Measurements from ENCODE around the gene NRN1L. TPM values are rescaled to one million over a fixed set of nuclear protein-coding genes. Genes with fewer than 3 reads are reported as not detected.
"Not testable (repeated sequence)": the region's sequence is repeated elsewhere in the genome, so short reads cannot be mapped to it uniquely, and the experiment has no call there.

NRN1L gene
- total RNA-seq, 2 donors from 2014 or later: 0.50 TPM; not detected in 1

DNA sequence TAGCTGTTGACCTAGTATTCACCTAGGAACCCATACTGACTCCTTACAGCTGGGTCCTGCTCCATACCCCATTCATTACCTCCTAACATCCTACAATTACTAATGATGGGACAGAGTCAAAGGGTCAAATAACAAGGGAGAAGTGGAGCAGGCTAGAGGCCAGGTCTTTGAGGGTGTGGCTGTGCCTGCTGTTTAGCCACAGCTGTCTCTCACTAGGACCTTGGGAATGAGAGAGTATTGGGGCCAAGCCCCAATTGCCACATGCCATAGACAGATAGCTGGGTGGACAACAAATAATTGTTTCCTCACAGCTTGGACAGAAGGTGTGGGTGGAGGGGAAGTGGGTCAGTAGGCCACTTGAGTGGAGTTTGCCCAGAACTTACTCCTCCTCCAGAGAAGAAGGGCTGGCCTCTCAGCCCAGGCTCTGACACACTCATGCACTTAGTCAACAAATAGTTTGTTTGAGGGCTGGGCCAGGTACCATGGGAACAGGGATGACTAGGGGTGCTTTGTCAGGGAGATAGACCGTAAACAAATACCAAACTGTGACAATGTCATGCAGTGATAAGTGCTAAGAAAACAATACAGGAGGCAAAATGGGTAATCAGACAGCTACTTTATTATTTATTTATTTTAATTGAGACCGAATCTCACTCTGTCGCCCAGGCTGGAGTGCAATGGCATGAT lies 27.0 kb upstream of the NRN1L start:
- DNase-seq (peak; percentile 84), ATAC-seq (peak; percentile 85 to 96)
- intact Hi-C loops (cut with DNase I): no loop called here

GRCh38 chr16:67858500-67858899 lies 26.2 kb upstream of the NRN1L start:
- intact Hi-C loops (cut with DNase I): no loop called here
- DNase-seq (no peak), ATAC-seq (no peak)

DNA sequence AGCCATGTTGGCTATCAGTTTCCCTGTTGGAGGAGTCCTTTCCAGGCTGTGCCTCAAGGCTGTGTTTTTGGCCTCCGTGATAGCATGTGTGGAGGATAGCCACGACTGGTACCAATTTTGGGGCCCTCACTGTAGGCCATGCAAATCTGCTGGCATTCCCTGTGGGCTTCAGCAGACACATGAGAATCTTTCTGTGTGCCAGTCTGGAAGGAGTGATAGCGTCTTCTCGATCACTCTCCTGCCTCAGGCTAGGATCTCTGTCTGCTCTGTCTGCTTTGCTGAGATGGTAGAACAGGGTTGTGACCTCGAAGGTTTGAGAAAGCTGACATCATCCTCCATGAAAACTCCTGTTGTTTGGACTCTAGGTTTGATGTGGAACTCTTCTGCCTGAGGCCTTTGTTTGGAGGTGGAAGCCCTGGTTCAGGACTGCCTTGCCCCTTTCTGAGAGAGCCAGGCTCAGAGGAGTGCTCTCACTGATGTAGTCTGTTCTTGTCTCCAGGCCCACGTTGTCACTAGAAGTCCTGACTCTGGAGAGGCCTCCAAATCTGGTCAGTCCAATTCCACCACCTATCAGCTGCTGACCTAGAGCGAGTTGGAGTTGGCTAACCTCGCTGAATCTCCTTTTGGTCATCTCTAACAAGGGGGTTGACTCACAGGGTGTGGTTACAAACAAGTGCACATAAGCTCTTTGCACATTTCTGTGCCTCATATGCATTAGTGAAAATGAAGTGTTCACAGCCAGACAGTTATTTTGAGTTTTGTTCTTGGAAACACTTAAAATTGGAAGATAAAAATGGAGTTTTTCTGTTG lies 23.9 kb upstream of the NRN1L start:
- DNase-seq: no peak
- intact Hi-C loops (cut with DNase I): no loop called here
- peak in 1 of 2 donors; percentile 33 for ATAC-seq

DNA sequence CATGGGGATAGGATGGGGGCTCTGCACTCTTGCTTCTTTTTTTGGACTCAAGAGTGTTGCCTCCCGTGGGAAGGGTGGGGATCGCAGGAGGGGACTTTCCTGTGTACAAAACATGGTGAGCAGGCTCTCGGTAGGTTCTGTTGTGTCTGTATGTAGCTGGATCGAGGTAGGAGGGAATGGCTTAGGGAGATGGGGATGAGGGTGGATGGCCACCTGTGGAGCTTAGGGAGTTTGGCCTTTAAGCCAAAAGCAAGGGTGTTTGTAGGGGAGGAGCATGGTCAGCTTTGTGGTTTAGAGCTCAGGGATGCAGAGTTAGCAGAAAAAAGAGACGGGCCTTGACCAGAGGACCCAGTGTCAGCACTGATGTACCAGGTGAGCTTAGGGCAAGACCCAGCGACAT lies 22.8 kb upstream of the NRN1L start:
- intact Hi-C loops (cut with DNase I): no loop called here
- DNase-seq: no peak
- ATAC-seq: no peak

DNA sequence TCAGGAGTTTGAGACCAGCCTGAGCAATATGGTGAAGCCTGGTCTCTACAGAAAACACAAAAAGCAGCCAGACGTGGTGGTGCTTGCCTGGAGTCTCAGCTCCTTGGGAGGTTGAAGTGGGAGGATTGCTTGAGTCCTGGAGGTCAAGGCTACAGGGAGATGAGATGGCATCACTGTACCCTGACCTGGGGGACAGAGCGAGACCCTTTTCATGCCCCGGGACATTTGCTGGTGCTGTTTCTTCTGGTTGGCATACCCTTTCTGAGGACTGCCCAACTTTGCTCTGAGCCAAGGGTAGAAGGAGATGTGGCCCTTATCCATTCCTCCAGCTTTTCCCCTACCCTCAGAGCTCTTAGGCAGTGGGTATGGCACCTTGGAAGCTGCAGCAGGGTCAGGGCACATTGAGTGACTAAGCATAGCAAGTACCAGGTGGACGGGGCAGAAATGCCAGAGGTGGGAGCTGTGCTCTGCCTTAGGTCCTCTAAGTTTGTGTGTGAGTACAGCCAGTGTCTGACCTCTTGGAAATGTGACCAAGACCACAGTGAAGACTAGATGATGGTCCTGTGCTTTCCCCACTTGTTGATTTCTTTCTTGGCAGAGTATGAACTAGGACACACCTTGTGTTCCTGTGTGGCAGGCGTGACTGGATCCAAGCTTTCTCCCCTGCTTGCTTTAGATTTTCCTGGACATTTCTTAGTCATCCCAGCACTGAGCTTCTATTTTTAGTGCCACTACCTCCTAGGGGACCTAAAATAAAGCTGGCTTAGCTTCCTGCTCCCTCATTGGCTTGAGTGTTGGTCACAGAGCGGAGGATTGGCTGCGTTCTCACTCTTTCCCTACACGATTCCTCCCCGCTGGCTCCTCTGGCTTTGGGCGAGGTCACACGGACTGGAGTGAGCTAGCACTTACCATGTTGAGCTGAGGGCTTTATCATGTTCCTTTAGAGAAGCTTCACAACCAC lies 21.8 kb upstream of the NRN1L start:
- ATAC-seq: peak; percentile 88 to 95
- DNase-seq: peak; percentile 79
- intact Hi-C loops (cut with DNase I): no loop called here

GRCh38 chr16:67864044-67864443 lies 20.6 kb upstream of the NRN1L start:
- intact Hi-C loops (cut with DNase I); DNase-seq; ATAC-seq: not testable (repeated sequence)

GRCh38 chr16:67864594-67864993 lies 20.1 kb upstream of the NRN1L start:
- no peak for DNase-seq
- ATAC-seq: no peak
- intact Hi-C loops (cut with DNase I): no loop called here

DNA sequence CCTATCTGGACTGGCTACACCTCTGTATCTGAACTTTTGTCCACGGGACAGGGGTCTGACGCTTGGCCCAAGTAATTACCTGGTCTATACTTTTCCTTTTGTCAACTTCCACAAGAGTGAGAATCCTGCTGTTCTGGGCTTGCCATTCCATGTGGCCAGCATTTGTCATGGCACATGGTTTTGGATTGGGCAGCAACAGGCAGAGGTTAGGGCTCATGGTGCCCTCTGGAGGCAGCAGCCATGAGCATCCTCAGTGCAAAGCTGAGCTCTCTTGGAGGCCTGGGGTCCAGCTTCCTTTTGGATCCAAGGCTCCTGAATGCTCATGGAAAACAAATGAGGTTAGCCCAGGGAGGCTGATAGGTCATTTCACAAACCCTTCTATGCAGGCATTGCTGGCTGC lies 19.4 kb upstream of the NRN1L start:
- ATAC-seq (peak in 1 of 2 donors; percentile 17), DNase-seq (no peak)
- intact Hi-C loops (cut with DNase I): no loop called here

- no peak for DNase-seq
- intact Hi-C loops (cut with DNase I): no loop called here
- ATAC-seq: no peak
Measured at GRCh38 chr16:67868290-67868689, 16.4 kb upstream of the NRN1L start.

DNA sequence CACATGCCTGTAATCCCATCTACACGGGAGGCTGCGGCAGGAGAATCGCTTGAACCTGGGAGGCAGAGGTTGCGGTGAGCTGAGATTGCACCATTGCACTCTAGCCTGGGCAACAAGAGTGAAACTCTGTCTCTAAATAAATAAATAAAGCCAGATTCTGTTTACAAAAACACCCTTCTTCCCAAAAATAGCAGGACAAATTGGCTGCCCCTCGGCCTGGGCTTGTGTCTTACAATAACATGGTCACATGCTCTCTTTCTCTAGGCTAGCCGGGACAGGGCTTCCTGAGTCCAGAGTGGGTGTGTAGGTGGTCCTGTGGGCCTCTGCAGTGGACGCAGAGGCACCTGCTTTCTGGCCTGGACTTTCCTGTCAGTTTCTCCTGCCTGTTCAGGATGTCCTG lies 15.0 kb upstream of the NRN1L start:
- intact Hi-C loops (cut with DNase I): no loop called here
- ATAC-seq: no peak

GRCh38 chr16:67871256-67871655 lies 13.4 kb upstream of the NRN1L start:
- DNase-seq: no peak
- intact Hi-C loops (cut with DNase I): no loop called here
- no peak for ATAC-seq

More for the DNA sequence above, 15.0 kb upstream of the NRN1L start:
- no peak for DNase-seq

- intact Hi-C loops (cut with DNase I): loop anchor here in 1 of 2 donors (2.0 kb wide), 1 partner anchor 27 kb away; no protein-coding TSS in a partner anchor
- DNase-seq (no peak), ATAC-seq (no peak)
Measured at GRCh38 chr16:67872131-67872630, 12.5 kb upstream of the NRN1L start.

DNA sequence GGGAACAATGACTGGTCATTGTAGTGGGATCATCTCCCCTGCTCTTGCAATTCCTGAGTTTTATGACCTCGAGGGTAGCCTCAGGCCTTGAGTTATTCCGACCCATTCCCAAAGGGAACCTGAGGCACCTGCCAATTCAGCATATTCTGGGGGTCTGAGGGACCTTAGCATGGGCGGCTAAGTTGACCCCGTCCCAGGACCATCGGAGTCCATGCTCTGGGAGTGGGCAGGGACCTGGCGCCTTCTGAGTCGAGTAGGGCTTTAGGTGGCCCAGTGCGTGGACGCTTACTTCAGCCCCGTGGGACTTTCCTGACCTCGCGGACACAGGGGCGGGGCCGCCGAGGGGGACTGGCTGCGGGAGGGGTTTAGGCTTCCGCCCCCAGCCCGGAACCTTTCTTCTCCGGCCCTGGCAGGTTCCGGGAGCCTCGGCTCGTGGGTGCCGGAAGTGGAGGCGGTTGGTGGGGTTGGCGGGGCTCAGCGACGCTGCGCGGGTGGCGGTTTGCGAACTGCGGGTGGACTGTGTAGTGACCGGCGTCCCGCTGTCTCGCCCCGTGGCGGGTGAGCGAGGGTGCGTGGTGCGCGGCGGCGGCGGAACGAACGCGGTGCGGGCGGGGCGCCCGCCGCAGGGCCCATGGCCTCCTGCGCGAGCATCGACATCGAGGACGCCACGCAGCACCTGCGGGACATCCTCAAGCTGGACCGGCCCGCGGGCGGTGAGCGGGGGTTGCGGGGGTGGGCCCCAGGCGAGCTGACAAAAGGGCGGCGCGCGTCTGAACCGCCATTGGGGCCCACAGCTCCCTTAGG lies 11.9 kb upstream of the NRN1L start, which contains the start of gene EDC4:
Gene EDC4, plus strand, starts transcription at position 422 of the 804 bp plus-strand sequence. Its CDS starts 210 bp downstream, at position 632.
- ATAC-seq: peak; percentile 93 to 95
- peak; percentile 88 for DNase-seq
- intact Hi-C loops (cut with DNase I): loop anchor here in 1 of 2 donors (2.0 kb wide), 1 partner anchor 28 kb away; no protein-coding TSS in a partner anchor

DNA sequence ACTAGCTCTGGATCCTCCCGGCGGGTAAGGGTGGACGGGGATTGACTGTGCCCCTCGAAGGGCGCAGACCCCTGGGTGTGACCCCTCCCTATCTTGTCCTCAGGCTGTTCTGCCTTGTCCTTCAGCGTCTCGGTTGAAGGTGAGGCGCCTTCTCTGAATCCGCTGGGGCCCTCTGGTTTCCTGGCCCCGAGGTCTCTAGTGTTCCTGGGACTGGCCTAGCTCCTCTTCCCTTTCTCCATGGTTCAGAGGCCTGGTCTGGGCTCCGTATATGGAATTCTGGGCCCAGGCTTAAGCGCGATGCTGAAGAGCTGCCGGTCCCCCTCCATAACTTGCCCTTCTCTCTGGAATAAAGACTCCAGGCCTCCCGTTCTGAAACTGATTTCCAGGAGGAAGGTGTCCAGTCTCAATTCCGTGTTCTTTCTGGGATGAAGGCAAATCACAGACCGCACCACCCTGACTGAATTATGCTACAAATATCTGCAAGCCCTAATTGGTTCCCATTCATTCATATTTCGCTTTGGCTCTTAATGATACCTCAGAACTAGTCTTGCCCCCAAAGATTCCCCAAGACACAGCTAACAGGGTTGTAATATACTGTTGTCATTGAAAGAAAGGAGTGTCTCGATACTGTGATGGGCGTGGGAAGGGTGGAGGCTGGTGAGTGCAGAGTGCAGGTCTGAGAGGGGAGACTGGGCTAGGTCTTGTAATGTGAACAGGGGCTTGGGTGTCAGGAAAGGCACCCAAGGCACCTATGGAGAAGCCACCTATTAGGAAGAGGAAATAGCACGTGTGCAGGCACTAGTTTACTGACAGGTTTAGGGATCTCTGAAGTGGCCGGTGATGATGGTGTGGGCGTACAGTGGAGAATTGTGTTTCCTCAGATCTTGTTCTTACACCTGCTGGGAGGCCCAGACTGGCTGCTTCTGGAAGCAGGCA lies 11.0 kb upstream of the NRN1L start:
- intact Hi-C loops (cut with DNase I): loop anchor here in 1 of 2 donors (2.0 kb wide), 1 partner anchor 29 kb away; no protein-coding TSS in a partner anchor
- peak; percentile 14 to 18 for ATAC-seq
- DNase-seq: no peak

DNA sequence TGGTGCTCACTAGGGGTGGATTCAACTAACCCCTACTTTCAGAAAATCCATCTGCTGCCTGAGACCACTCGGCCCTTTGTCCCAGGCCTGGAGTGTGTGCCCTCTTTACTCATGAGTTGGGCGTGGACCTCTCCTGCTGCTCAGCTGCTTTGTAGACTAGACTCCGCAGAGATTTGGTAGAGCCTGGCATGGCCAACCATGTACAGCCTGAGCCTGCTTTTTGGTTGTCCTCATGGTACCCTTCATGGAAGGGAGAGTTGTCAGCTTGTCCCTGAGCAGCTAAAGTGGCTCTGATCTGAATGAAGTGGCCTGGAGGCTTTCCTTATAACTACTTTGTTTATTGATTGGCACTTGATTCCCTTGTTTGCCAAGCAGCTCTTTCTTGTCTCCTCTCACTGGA lies 10.3 kb upstream of the NRN1L start:
- no peak for ATAC-seq
- intact Hi-C loops (cut with DNase I): no loop called here
- no peak for DNase-seq

- intact Hi-C loops (cut with DNase I): no loop called here
- DNase-seq (no peak), ATAC-seq (no peak)
Measured at GRCh38 chr16:67877064-67877463, 7.6 kb upstream of the NRN1L start.

DNA sequence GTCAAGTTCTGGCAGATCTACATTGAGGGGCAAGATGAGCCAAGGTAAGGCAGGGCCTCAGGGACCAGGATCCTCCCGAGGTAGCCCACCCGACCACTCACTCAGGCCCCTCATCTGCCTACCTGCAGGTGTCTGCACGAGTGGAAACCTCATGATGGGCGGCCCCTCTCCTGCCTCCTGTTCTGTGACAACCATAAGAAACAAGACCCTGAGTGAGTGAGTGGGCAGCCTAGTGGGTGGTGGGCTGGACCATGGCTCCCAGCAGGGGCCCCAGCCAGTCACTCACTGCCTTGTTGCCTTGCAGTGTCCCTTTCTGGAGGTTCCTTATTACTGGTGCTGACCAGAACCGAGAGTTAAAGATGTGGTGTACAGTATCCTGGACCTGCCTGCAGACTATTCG lies 6.5 kb upstream of the NRN1L start:
- no peak for DNase-seq
- no peak for ATAC-seq
- intact Hi-C loops (cut with DNase I): no loop called here
